GM10248 (cell line): Measurements from ENCODE around the gene SLC41A3.
"Not testable (repeated sequence)": the region's sequence is repeated elsewhere in the genome, so short reads cannot be mapped to it uniquely, and the experiment has no call there.

ENCODE experiments used
- CTCF ChIA-PET: fragments of 300-600 bp; sonication (Branson Sonifier 250); formaldehyde crosslinking; extraction: SDS; loops from one replicate; lab custom pipeline; 2021; ENCODE audit warnings: antibody characterized with exemption; lab: Yijun Ruan, JAX
- POLR2A ChIA-PET: fragments of 350-650 bp; sonication (Branson Sonifier 250); formaldehyde crosslinking; extraction: SDS; loops from one replicate; lab custom pipeline; 2020; ENCODE audit warnings: antibody characterized with exemption; lab: Yijun Ruan, JAX
- DNase-seq: peaks from one replicate; pipeline ENCODE4 v3.0.0; 2012; ENCODE audit errors: extremely low spot score
- CTCF ChIP-seq: IDR thresholded peaks from 2 replicates; pipeline ENCODE4 v1.5.1; 2012; ENCODE audit warnings: mild to moderate bottlenecking, low read depth; ENCODE audit errors: extremely low read depth, missing control alignments, control extremely low read depth

Gene SLC41A3

GRCh38 chr3:125967156-125967555, 116.8 kb downstream of the SLC41A3 start:
- no peak for TF ChIP-seq CTCF
- DNase-seq, result no peak
- ChIA-PET POLR2A (no interaction called here), CTCF (no interaction called here)

- ChIA-PET POLR2A (no interaction called here), CTCF (no interaction called here)
- DNase-seq, result no peak
These were observed 118.4 kb downstream of the SLC41A3 start for GRCh38 chr3:125965505-125965904.

GRCh38 chr3:125963834-125964233, 120.1 kb downstream of the SLC41A3 start:
- DNase-seq, POLR2A ChIA-PET, CTCF ChIA-PET: not testable (repeated sequence)

More at GRCh38 chr3:125965505-125965904, 118.4 kb downstream of the SLC41A3 start:
- no peak for TF ChIP-seq CTCF

- no peak for TF ChIP-seq CTCF
These were observed 122.7 kb downstream of the SLC41A3 start for GRCh38 chr3:125961289-125961589.

GRCh38 chr3:125960456-125961288, 123.3 kb downstream of the SLC41A3 start:
- DNase-seq, result no peak
- CTCF ChIA-PET, result no interaction called here
- POLR2A ChIA-PET, result no interaction called here
- no peak for TF ChIP-seq CTCF

More at GRCh38 chr3:125961289-125961589, 122.7 kb downstream of the SLC41A3 start:
- DNase-seq, result no peak
- POLR2A ChIA-PET, result no interaction called here
- CTCF ChIA-PET, result no interaction called here

GRCh38 chr3:125960066-125960424, 123.9 kb downstream of the SLC41A3 start:
- no peak for DNase-seq
- ChIA-PET CTCF (no interaction called here), POLR2A (no interaction called here)
- TF ChIP-seq CTCF, result no peak

GRCh38 chr3:125959317-125960065, 124.4 kb downstream of the SLC41A3 start:
- no peak for DNase-seq
- TF ChIP-seq CTCF, result no peak
- CTCF ChIA-PET, result no interaction called here
- POLR2A ChIA-PET, result no interaction called here
